Measurements from ENCODE around the gene FANCC.

DNA sequence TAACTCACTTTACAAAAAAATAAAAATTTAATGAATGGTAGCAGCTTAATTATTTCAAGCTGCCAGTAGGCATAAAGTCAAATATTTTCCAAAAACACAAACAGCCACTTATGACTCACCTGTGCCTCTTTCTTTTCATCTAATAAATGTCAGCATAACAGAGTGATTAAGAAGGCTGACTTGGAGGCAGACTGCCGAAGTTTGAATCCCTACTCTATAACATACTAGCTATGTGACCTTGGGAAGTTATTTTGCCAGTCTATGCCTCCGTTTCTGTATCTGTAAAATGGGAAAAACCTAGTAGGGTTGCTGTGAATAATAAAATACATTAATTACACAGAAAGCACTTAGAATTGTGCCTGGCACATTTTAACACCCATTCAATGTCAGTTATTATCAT is 33.8 kb downstream of the FANCC start:
- TF ChIP-seq CTCF (conservative IDR thresholded peaks at IDR 0.05; ENCODE audit: low read depth, low read length) (no peak), EZH2 (IDR thresholded peaks at IDR 0.05; ENCODE audit: borderline replicate concordance, low read depth, low read length, poor library complexity, severe bottlenecking) (no peak)
